Mononuclear cell (primary cell): ENCODE measurements around the gene CRYBG1. TPM values are rescaled to one million over a fixed set of nuclear protein-coding genes. Genes with fewer than 3 reads are reported as not detected.

Source experiments
- H3K27me3 ChIP-seq: 2 replicates; pipeline ENCODE4 v1.6.0; 2011; ENCODE audit warnings: low read length, control low read depth; ENCODE audit not compliant: insufficient read depth
- H3K4me1 ChIP-seq: 2 replicates; pipeline ENCODE4 v1.5.1; 2011; ENCODE audit warnings: mild to moderate bottlenecking, low read length, control low read depth; ENCODE audit not compliant: insufficient read depth
- H3K4me3 ChIP-seq: 2 replicates; pipeline ENCODE4 v1.5.1; 2011; ENCODE audit warnings: mild to moderate bottlenecking, low read length, moderate library complexity
- H3K9me3 ChIP-seq: 2 replicates; pipeline ENCODE4 v1.5.1; 2011; ENCODE audit warnings: low read depth, mild to moderate bottlenecking, control low read depth, low read length
- total RNA-seq: library from RNA; depleted of rRNA; stranded (reverse); fragments of >200 nt; gene quantifications from one replicate; pipeline ENCODE4 v1.2.3, GENCODE V29; 2012

CRYBG1 gene
- 60.9 TPM for total RNA-seq

- peaks cover 16% of the 10 kb centered on the region for H3K4me1 ChIP-seq
- H3K27me3 ChIP-seq = peaks cover 70% of the 10 kb centered on the region
- no peaks in the 10 kb centered on the region for H3K9me3 ChIP-seq
- H3K4me3 ChIP-seq = peak within 1 kb of the TSS; percentile 20
These were observed at the start of gene CRYBG1 for GRCh38 chr6:106360410-106360988. CRYBG1 (plus strand) TSS chr6:106360717; CDS start chr6:106360909, 192 bp downstream.

DNA sequence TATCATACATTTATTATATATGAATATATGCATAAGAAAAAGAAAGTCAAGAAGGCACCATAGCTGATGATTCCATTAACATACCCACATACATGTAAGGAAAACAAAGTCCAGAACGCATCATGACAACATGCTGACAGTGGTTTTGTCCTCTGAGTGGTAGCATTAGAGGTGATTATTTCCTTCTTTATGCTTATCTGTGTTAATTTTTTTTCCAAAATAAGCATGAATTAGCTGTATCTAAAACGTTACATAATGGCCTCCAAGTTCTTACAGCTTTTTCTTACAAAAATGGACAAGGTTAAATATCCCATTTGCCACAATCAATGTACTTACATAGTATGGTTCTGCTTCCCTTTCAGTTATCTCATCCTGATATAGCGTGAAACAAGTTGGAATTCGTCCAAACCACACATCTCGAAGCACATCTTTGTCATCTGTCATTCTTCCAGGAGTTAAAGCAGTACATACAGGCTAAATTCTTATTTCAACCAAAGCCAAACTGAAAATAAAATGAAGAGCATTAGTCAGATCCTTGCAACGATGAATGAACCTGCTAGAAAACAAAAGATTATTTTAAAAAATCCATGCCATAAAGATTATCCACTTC, 44.6 kb upstream of the CRYBG1 start:
- H3K9me3 ChIP-seq = no peaks in the 10 kb centered on the region
- H3K4me1 ChIP-seq = peaks cover 5% of the 10 kb centered on the region
- H3K4me3 ChIP-seq = no peak overlapping the region
- no peaks in the 10 kb centered on the region for H3K27me3 ChIP-seq

DNA sequence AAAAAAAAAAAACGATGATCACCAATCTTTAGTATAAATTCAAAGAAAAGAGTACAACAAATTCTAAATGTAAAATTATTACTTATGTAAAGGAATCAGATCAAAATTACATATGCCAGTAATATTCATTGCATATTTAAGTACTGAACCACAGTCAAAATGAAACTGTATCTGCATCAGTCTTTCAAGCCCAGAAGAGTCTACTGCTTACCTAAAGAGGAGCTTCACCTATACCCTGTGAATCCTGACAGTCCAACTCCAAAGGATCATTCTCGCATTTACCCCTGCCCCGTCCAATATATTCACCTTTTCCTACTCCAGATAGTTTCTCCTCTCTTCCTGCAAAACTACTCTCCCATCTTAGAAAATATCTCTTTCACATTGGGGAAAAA, 44.1 kb upstream of the CRYBG1 start:
- Histone ChIP-seq H3K4me3 (no peak overlapping the region), H3K27me3 (no peaks in the 10 kb centered on the region), H3K9me3 (no peaks in the 10 kb centered on the region), H3K4me1 (peaks cover 5% of the 10 kb centered on the region)

GRCh38 chr6:106318061-106318460, 42.5 kb upstream of the CRYBG1 start:
- no peak overlapping the region for H3K4me3 ChIP-seq
- H3K4me1 ChIP-seq = peaks cover 4% of the 10 kb centered on the region
- H3K27me3 ChIP-seq = no peaks in the 10 kb centered on the region
- no peaks in the 10 kb centered on the region for H3K9me3 ChIP-seq

GRCh38 chr6:106318851-106319250, 41.7 kb upstream of the CRYBG1 start:
- Histone ChIP-seq H3K4me3 (no peak overlapping the region), H3K4me1 (peaks cover 11% of the 10 kb centered on the region), H3K27me3 (no peaks in the 10 kb centered on the region), H3K9me3 (no peaks in the 10 kb centered on the region)

GRCh38 chr6:106321940-106322339, 38.6 kb upstream of the CRYBG1 start:
- Histone ChIP-seq H3K9me3 (no peaks in the 10 kb centered on the region), H3K4me1 (peaks cover 26% of the 10 kb centered on the region), H3K4me3 (no peak overlapping the region), H3K27me3 (no peaks in the 10 kb centered on the region)

GRCh38 chr6:106324726-106325335, 35.7 kb upstream of the CRYBG1 start:
- Histone ChIP-seq H3K4me1 (peaks cover 26% of the 10 kb centered on the region), H3K9me3 (no peaks in the 10 kb centered on the region), H3K27me3 (peaks cover 7% of the 10 kb centered on the region), H3K4me3 (peak overlapping the region; percentile 91)

DNA sequence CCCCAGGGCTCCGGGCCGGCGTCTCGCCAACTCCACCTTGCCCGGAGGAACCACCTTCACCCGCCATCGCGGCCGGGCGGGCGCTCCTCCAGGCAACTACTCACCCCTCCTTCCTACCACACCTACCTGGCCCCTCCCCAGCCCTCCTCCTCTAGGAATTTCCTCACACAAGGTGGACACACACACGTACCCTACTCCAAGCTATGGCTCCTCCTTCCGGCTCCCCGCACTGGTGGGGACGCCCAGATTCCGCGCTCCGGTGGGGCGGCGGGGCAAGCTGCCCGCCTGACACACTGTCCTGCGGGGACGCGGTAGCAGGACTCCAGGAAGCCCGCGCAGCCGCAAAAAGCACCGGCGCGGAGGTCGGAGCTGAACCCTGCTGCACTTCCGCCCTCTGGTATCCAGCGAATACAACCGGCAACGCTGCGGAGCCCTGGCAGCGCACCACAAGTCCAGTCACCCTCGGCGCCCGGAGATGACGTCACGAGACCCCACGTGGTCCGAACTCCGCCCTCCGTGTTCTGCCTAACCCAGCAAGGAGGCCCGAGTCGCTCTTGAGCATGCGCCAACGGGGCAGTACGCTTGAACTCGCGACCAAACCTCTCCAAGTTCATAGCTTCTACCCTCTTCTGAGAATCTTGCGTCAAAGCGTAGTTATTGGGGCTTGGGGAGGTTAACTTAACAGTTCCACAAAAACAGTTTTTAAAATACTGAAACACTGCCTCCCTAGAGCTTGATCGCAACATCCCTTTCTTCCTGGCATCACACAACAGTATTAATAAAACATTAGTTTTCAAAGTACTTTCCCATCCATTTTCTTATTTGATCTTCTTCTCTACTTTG, 35.0 kb upstream of the CRYBG1 start, which contains the start of gene ATG5:
TSS of gene ATG5 (minus strand) at position 425 of the 843 bp plus-strand sequence. CDS start 9,552 bp downstream, outside the sequence.
- H3K4me1 ChIP-seq = peaks cover 26% of the 10 kb centered on the region
- peak within 1 kb of the TSS; percentile 91 for H3K4me3 ChIP-seq
- no peaks in the 10 kb centered on the region for H3K9me3 ChIP-seq
- H3K27me3 ChIP-seq = peaks cover 12% of the 10 kb centered on the region

- no peaks in the 10 kb centered on the region for H3K9me3 ChIP-seq
- peaks cover 8% of the 10 kb centered on the region for H3K27me3 ChIP-seq
- H3K4me1 ChIP-seq = no peaks in the 10 kb centered on the region
- H3K4me3 ChIP-seq = no peak overlapping the region
These were observed 25.7 kb upstream of the CRYBG1 start for GRCh38 chr6:106334646-106335448.

GRCh38 chr6:106339334-106340029, 21.0 kb upstream of the CRYBG1 start:
- Histone ChIP-seq H3K9me3 (no peaks in the 10 kb centered on the region), H3K27me3 (peaks cover 3% of the 10 kb centered on the region), H3K4me1 (no peaks in the 10 kb centered on the region), H3K4me3 (no peak overlapping the region)

GRCh38 chr6:106347219-106347618, 13.3 kb upstream of the CRYBG1 start:
- no peaks in the 10 kb centered on the region for H3K9me3 ChIP-seq
- H3K4me3 ChIP-seq = no peak overlapping the region
- H3K4me1 ChIP-seq = no peaks in the 10 kb centered on the region
- peaks cover 8% of the 10 kb centered on the region for H3K27me3 ChIP-seq

GRCh38 chr6:106356378-106356777, 4.1 kb upstream of the CRYBG1 start:
- H3K27me3 ChIP-seq = peaks cover 70% of the 10 kb centered on the region
- peaks cover 15% of the 10 kb centered on the region for H3K4me1 ChIP-seq
- H3K9me3 ChIP-seq = no peaks in the 10 kb centered on the region
- no peak overlapping the region for H3K4me3 ChIP-seq

DNA sequence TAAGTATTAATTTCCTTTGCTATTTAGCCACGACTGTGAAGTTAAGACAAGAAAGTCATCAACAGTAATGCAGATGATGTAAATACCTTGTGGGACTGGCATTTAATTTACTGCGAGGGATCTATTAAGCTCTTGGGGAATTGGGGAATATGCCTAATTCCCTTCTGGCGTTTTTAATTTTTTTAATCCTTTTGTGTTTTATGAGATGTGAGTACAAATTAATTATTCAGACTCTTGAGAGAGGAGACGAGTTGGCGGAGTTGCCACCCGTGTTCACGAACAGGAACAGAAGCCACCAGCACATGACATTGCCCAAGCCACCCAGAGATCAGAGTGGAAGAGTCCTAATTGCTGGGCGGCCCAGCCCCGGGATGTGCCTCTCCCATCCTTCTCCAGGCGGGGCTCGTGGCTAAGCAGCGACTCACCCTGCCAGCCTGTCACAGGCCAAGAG, 533 bp upstream of the CRYBG1 start:
- Histone ChIP-seq H3K4me1 (peaks cover 16% of the 10 kb centered on the region), H3K4me3 (peak overlapping the region; percentile 20)

DNA sequence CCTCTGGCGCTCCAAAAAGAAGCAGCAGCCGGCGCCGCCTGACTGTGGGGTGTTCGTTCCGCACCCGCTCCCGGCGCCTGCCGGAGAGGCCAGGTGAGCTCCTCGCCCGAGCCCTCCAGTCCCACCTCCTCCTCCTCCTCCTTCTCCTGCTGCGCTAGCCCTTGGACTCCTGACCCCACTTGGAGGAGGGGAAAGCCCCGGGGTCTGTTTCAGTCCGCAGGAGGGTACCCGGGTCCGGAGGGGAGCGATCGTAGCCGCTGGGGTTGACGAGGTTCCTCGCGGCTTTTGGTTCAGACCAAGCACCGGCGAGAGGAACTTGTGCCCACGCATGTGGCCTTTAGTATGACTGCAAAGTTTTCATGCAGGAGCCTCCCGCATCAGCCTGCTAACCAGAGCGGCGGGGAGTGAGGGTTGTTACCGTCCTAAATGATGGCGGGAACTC, 493 bp downstream of the CRYBG1 start:
- H3K9me3 ChIP-seq = no peaks in the 10 kb centered on the region
- peak overlapping the region; percentile 20 for H3K4me3 ChIP-seq
- peaks cover 67% of the 10 kb centered on the region for H3K27me3 ChIP-seq
- peaks cover 16% of the 10 kb centered on the region for H3K4me1 ChIP-seq

More for the DNA sequence above, 533 bp upstream of the CRYBG1 start:
- Histone ChIP-seq H3K27me3 (peaks cover 73% of the 10 kb centered on the region), H3K9me3 (no peaks in the 10 kb centered on the region)
